Osteoblast (primary cell): ENCODE results near the gene DNAJA1. TPM values are rescaled to one million over a fixed set of nuclear protein-coding genes. Genes with fewer than 3 reads are reported as not detected.
A peak's percentile ranks its signal among the peaks of the same experiment; 100 is the strongest.

Experiments used
- DNase-seq: peaks from one replicate; pipeline ENCODE4 v3.0.0; 2011; ENCODE audit warnings: low spot score, mixed read lengths; ENCODE audit not compliant: insufficient read length; ENCODE audit errors: missing footprints
- H2AFZ ChIP-seq: 2 replicates; pipeline ENCODE4 v1.6.0; 2011; ENCODE audit warnings: mild to moderate bottlenecking, low read length
- H3K27ac ChIP-seq: 2 replicates; pipeline ENCODE4 v1.5.1; 2011; ENCODE audit warnings: mild to moderate bottlenecking, low read depth, low read length, moderate library complexity
- H3K27me3 ChIP-seq: 2 replicates; pipeline ENCODE4 v1.6.0; 2012; ENCODE audit warnings: mild to moderate bottlenecking, control low read depth, inconsistent platforms, low read length, moderate library complexity; ENCODE audit not compliant: insufficient read depth
- H3K36me3 ChIP-seq: 2 replicates; pipeline ENCODE4 v1.5.1; 2011; ENCODE audit warnings: mild to moderate bottlenecking, low read length, control low read depth, moderate library complexity; ENCODE audit not compliant: insufficient read depth
- H3K4me1 ChIP-seq: 2 replicates; pipeline ENCODE4 v1.5.1; 2011; ENCODE audit warnings: mild to moderate bottlenecking, low read length, control low read depth, moderate library complexity; ENCODE audit not compliant: insufficient read depth
- H3K4me2 ChIP-seq: 2 replicates; pipeline ENCODE4 v1.6.0; 2011; ENCODE audit warnings: mild to moderate bottlenecking, low read length; ENCODE audit not compliant: insufficient read depth
- H3K4me3 ChIP-seq: fragments of 200-600 bp; sonication (generic); 3 replicates; pipeline ENCODE4 v1.5.1; 2012; ENCODE audit warnings: mild to moderate bottlenecking, low read length, inconsistent platforms; ENCODE audit not compliant: insufficient read depth
- H3K79me2 ChIP-seq: 2 replicates; pipeline ENCODE4 v1.6.0; 2012; ENCODE audit warnings: mild to moderate bottlenecking, low read length, control low read depth, inconsistent platforms; ENCODE audit not compliant: insufficient read depth
- H3K9me3 ChIP-seq: 2 replicates; pipeline ENCODE4 v1.5.1; 2011; ENCODE audit warnings: low read depth, low read length, control low read depth
- H4K20me1 ChIP-seq: 2 replicates; pipeline ENCODE4 v1.6.0; 2012; ENCODE audit warnings: mild to moderate bottlenecking, low read length, control low read depth; ENCODE audit not compliant: insufficient read depth
- CTCF ChIP-seq: IDR thresholded peaks from 2 replicates; pipeline ENCODE4 v1.5.1; 2011; ENCODE audit warnings: mild to moderate bottlenecking, low read depth, low read length, moderate library complexity; ENCODE audit errors: extremely low read depth
- total RNA-seq: library from RNA; depleted of rRNA; stranded (reverse); fragments of >200 nt; gene quantifications from 2 replicates; pipeline ENCODE4 v1.2.3, GENCODE V29; 2012

Gene DNAJA1
- total RNA-seq, 1 donor, result 69.1 TPM

DNA sequence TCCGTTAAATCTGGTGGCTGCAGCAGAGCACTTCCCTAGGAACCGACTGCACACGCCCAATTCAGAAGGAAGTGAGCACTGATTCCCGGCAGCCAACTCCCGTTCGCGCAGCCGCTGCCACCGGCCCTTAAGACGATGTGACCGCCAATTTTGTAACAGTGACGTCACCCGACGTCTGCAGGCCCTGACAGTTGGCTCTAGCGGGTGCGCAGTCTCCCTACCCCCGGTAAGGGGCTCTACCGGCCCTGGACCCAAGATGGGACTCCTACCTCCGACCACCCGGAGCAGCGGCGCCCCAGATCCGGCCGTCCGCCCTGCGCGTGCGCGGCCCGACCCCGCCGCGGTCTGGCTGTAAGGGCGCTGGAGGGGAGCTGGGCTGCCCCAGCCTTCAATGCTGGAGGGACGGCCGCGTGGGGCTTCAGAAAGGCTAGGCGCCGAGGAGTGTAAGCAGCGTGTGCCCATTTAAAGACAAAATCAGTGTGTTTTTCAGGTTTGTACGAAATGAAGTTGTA, 19.1 kb downstream of the DNAJA1 start:
- Histone ChIP-seq H3K27me3 (no peaks in the 10 kb centered on the region), H3K4me3 (peak overlapping the region; percentile 76), H2AFZ (peak overlapping the region; percentile 80), H3K79me2 (no peaks in the 10 kb centered on the region), H3K36me3 (peaks cover 34% of the 10 kb centered on the region), H3K9me3 (no peaks in the 10 kb centered on the region), H3K4me1 (peaks cover 8% of the 10 kb centered on the region), H4K20me1 (no peaks in the 10 kb centered on the region), H3K4me2 (peak overlapping the region; percentile 97), H3K27ac (peak overlapping the region; percentile 92)
- TF ChIP-seq CTCF, result no peak
- peak; percentile 97 for DNase-seq

DNA sequence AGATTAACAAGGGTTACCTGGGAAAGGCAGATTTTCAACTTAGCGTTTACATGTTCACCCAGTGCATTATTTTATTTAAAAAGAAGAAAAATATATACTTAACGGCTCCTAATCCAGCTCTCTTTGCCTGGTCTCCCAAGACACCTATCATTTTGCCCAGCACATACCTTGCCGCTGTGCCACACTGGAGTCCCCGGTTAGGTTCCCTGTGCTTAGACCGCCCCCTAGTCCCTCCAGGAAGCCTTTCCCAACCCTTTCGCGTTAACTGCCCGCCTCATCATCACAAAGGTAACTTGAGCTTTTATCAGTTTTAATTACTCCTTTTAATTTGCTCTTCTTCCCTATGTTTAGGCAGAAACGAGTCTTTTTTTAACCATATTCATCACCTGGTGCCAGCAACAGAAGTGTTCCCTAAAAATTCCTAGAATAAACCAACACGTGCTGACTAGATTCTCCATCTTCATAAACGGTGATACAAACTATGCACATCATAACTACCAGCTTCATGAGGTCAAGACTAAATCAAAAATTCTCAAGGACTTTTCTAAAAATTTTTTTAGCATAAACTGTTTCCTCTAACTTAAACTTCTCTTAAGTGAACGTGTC, 19.7 kb downstream of the DNAJA1 start:
- H3K4me1 ChIP-seq, result peaks cover 8% of the 10 kb centered on the region
- peak; percentile 60 for DNase-seq
- no peaks in the 10 kb centered on the region for H3K79me2 ChIP-seq
- H2AFZ ChIP-seq, result peak overlapping the region; percentile 80
- no peaks in the 10 kb centered on the region for H3K27me3 ChIP-seq
- peaks cover 32% of the 10 kb centered on the region for H3K36me3 ChIP-seq
- H3K9me3 ChIP-seq, result no peaks in the 10 kb centered on the region
- no peak for TF ChIP-seq CTCF
- no peaks in the 10 kb centered on the region for H4K20me1 ChIP-seq
- peak overlapping the region; percentile 92 for H3K27ac ChIP-seq
- peak overlapping the region; percentile 76 for H3K4me3 ChIP-seq
- peak overlapping the region; percentile 97 for H3K4me2 ChIP-seq

DNA sequence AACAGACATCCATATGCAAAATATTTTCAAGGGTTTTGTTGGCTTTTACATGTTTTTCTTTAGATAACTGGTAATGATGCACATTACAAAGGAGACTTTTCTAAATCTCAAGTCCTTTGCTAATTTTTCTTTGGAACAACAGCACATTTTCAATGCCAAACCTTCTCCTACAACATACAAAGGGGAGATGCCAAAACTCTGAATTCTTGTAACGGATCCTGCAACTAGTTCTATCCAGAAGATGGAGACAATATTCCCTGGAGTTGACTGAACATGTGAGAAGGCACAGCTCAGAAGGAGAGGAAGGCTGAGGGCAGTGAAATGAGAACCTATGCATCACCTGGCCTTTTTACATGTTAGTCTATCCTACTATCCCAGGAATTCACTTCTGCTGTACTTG, 21.0 kb downstream of the DNAJA1 start:
- H3K36me3 ChIP-seq, result peaks cover 26% of the 10 kb centered on the region
- no peak overlapping the region for H3K4me2 ChIP-seq
- TF ChIP-seq CTCF, result no peak
- H3K9me3 ChIP-seq, result no peaks in the 10 kb centered on the region
- H3K27ac ChIP-seq, result no peak overlapping the region
- no peaks in the 10 kb centered on the region for H3K79me2 ChIP-seq
- no peak for DNase-seq
- H3K4me1 ChIP-seq, result peaks cover 8% of the 10 kb centered on the region
- no peak overlapping the region for H2AFZ ChIP-seq
- H4K20me1 ChIP-seq, result no peaks in the 10 kb centered on the region
- no peaks in the 10 kb centered on the region for H3K27me3 ChIP-seq
- no peak overlapping the region for H3K4me3 ChIP-seq

GRCh38 chr9:33048054-33048465, 23.0 kb downstream of the DNAJA1 start:
- no peaks in the 10 kb centered on the region for H3K27me3 ChIP-seq
- H3K79me2 ChIP-seq, result no peaks in the 10 kb centered on the region
- peaks cover 8% of the 10 kb centered on the region for H3K4me1 ChIP-seq
- no peak overlapping the region for H3K4me2 ChIP-seq
- no peak overlapping the region for H3K27ac ChIP-seq
- no peak overlapping the region for H3K4me3 ChIP-seq
- H4K20me1 ChIP-seq, result no peaks in the 10 kb centered on the region
- H3K36me3 ChIP-seq, result peaks cover 42% of the 10 kb centered on the region
- TF ChIP-seq CTCF, result no peak
- H3K9me3 ChIP-seq, result no peaks in the 10 kb centered on the region
- DNase-seq, result peak; percentile 13
- no peak overlapping the region for H2AFZ ChIP-seq
